Panc1 (cell line): ENCODE data around the gene NSMCE1. TPM values are rescaled to one million over a fixed set of nuclear protein-coding genes. Genes with fewer than 3 reads are reported as not detected.

Source experiments
- ATAC-seq: fragments of 200-7000 bp; cut with Tn5 transposase; 2 replicates; pipeline ENCODE4 v1.9.1; 2020; ENCODE audit warnings: mild to moderate bottlenecking, moderate library complexity
- BruUV-seq: library from RNA; stranded (reverse); fragments of 400-500 nt; replicated peaks from 2 replicates; lab custom pipeline; 2021; lab: Mats Ljungman, UMichigan
- CTCF ChIA-PET: fragments of 300-600 bp; sonication (Branson Sonifier 250); formaldehyde crosslinking; loops from one replicate; lab custom pipeline; 2022; ENCODE audit warnings: antibody characterized with exemption; lab: Charles Lee
- POLR2A ChIA-PET: fragments of 300-600 bp; sonication (Branson Sonifier 250); formaldehyde crosslinking; loops from one replicate; lab custom pipeline; 2022; ENCODE audit warnings: antibody characterized with exemption; lab: Charles Lee
- DNase-seq: peaks from one replicate; pipeline ENCODE4 v3.0.0-alpha.2; 2010; ENCODE audit warnings: low read depth, low spot score
- H3K27ac ChIP-seq: 2 replicates; pipeline ENCODE4 v1.5.1; 2011; ENCODE audit warnings: mild to moderate bottlenecking, low read length, inconsistent platforms
- H3K27me3 ChIP-seq: fragments of 200-500 bp; sonication (Bioruptor generic); 2 replicates; pipeline ENCODE4 v1.6.0; 2014; ENCODE audit warnings: low read length, inconsistent platforms; ENCODE audit not compliant: control insufficient read depth, insufficient read depth
- H3K36me3 ChIP-seq: fragments of 200-500 bp; sonication (Bioruptor generic); 2 replicates; pipeline ENCODE4 v1.5.1; 2014; ENCODE audit warnings: inconsistent platforms, mild to moderate bottlenecking, low read length, moderate library complexity; ENCODE audit not compliant: control insufficient read depth, insufficient read depth
- H3K4me1 ChIP-seq: 2 replicates; pipeline ENCODE4 v1.5.1; 2011; ENCODE audit warnings: inconsistent platforms, mild to moderate bottlenecking, low read length, moderate library complexity; ENCODE audit not compliant: control insufficient read depth, insufficient read depth
- H3K4me3 ChIP-seq, 2 experiments: 2 replicates each; pipeline ENCODE4 v1.5.1; 2011 to 2012; ENCODE audit warnings: low read depth in 2 of 2, low read length in 2 of 2, mild to moderate bottlenecking in 2 of 2, inconsistent platforms in 1 of 2, moderate library complexity in 1 of 2
- H3K9me3 ChIP-seq: fragments of 200-500 bp; sonication (Bioruptor generic); 2 replicates; pipeline ENCODE4 v1.5.1; 2014; ENCODE audit warnings: low read depth, mild to moderate bottlenecking, inconsistent platforms, low read length, moderate library complexity; ENCODE audit not compliant: control insufficient read depth, insufficient read depth
- CTCF ChIP-seq: fragments of 450-650 bp; IDR thresholded peaks from 2 replicates; pipeline ENCODE4 v1.5.1; 2017; ENCODE audit warnings: mild to moderate bottlenecking
- POLR2AphosphoS5 ChIP-seq: IDR thresholded peaks from 2 replicates; pipeline ENCODE4 v1.6.1; 2012; ENCODE audit warnings: mild to moderate bottlenecking, low read depth, low read length, moderate library complexity
- SIN3A ChIP-seq: IDR thresholded peaks from 2 replicates; pipeline ENCODE4 v1.6.1; 2012; ENCODE audit warnings: low read depth, mild to moderate bottlenecking, low read length, moderate library complexity, borderline replicate concordance; ENCODE audit not compliant: insufficient read depth
- TCF7L2 ChIP-seq: IDR thresholded peaks from 2 replicates; pipeline ENCODE4 v1.6.1; 2011; ENCODE audit warnings: mild to moderate bottlenecking, low read depth, low read length, inconsistent platforms
- in situ Hi-C: cut with HindIII; loops from 2 replicates; pipeline ENCODE4 v1.10.0; 2016; ENCODE audit warnings: low sequenced_read_pairs, low pct_unique_long_range_greater_than_20kb
- intact Hi-C: fragments of 100-400 bp; cut with micrococcal nuclease; formaldehyde crosslinking; loops from one replicate; pipeline ENCODE4 v1.10.0; 2022; ENCODE audit not compliant: unreplicated experiment
- total RNA-seq: library from RNA; stranded (reverse); gene quantifications from one replicate; pipeline ENCODE4 v1.2.1, GENCODE V29; 2021; ENCODE audit not compliant: unreplicated experiment
- TF ChIP-seq, protein P1 (sequence below), 2 experiments: IDR thresholded peaks; 2 replicates each; pipeline ENCODE4 v1.6.1; 2011 to 2012; ENCODE audit warnings: low read depth in 2 of 2, control low read depth in 1 of 2, low read length in 1 of 2, mild to moderate bottlenecking in 1 of 2, moderate library complexity in 1 of 2; ENCODE audit not compliant: insufficient read depth in 1 of 2

The NSMCE1 gene
- total RNA-seq, 1 experiment from 2014 or later, result 48.2 TPM

DNA sequence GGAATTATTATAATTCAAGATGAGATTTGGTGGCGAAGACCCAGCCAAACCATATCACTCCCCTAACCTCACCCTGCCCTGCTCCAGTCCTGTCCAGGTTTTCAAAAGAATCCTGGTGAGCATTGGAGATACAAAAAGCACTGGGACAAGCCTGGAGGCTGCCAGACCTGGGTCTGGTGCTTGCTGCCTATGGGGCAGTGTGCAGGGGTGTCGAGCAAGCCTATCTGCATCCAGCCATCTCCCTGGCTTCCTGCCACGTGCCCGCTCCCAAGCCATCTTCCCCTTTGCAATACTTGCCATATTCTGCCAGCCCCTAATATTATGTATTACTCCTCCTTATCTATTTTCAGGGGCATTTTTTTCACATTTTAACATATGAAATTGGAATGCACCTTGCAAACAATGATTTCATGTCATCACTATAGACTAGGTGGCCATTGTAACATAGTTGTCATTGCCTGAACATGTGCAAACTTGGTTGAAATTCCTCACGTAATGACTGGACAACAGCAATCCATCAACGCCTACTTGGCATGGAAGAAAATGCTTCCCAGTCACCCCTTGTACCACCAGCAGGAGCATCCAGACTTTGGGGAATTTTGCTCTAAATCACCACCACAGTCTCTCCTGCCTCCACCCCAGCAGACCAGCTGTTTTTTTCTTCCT is 73.4 kb downstream of the NSMCE1 start:
- CTCF ChIA-PET, result interaction anchor here (0.6 kb wide), 1 partner anchor 43 kb away, joined by 5 read pairs; no protein-coding TSS in a partner anchor
- no peaks in the 10 kb centered on the region for H3K4me1 ChIP-seq
- H3K9me3 ChIP-seq, result no peaks in the 10 kb centered on the region
- no peak overlapping the region for H3K4me3 ChIP-seq
- POLR2A ChIA-PET, result no interaction called here
- BruUV-seq, result no TSS peak
- intact Hi-C loops (no loop called here), in situ Hi-C loops (no loop called here)
- H3K27ac ChIP-seq, result no peak overlapping the region
- DNase-seq (no peak), ATAC-seq (no peak)
- no peaks in the 10 kb centered on the region for H3K27me3 ChIP-seq
- no peaks in the 10 kb centered on the region for H3K36me3 ChIP-seq
- TF ChIP-seq CTCF (no peak), POLR2AphosphoS5 (no peak), SIN3A (no peak), TCF7L2 (no peak)
- TF ChIP-seq, protein P1, sequence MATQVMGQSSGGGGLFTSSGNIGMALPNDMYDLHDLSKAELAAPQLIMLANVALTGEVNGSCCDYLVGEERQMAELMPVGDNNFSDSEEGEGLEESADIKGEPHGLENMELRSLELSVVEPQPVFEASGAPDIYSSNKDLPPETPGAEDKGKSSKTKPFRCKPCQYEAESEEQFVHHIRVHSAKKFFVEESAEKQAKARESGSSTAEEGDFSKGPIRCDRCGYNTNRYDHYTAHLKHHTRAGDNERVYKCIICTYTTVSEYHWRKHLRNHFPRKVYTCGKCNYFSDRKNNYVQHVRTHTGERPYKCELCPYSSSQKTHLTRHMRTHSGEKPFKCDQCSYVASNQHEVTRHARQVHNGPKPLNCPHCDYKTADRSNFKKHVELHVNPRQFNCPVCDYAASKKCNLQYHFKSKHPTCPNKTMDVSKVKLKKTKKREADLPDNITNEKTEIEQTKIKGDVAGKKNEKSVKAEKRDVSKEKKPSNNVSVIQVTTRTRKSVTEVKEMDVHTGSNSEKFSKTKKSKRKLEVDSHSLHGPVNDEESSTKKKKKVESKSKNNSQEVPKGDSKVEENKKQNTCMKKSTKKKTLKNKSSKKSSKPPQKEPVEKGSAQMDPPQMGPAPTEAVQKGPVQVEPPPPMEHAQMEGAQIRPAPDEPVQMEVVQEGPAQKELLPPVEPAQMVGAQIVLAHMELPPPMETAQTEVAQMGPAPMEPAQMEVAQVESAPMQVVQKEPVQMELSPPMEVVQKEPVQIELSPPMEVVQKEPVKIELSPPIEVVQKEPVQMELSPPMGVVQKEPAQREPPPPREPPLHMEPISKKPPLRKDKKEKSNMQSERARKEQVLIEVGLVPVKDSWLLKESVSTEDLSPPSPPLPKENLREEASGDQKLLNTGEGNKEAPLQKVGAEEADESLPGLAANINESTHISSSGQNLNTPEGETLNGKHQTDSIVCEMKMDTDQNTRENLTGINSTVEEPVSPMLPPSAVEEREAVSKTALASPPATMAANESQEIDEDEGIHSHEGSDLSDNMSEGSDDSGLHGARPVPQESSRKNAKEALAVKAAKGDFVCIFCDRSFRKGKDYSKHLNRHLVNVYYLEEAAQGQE (IDR thresholded peaks at IDR 0.05; ENCODE audit: insufficient read depth in 1 of 2, low read depth in 2 of 2, low read length in 1 of 2), result no peak

DNA sequence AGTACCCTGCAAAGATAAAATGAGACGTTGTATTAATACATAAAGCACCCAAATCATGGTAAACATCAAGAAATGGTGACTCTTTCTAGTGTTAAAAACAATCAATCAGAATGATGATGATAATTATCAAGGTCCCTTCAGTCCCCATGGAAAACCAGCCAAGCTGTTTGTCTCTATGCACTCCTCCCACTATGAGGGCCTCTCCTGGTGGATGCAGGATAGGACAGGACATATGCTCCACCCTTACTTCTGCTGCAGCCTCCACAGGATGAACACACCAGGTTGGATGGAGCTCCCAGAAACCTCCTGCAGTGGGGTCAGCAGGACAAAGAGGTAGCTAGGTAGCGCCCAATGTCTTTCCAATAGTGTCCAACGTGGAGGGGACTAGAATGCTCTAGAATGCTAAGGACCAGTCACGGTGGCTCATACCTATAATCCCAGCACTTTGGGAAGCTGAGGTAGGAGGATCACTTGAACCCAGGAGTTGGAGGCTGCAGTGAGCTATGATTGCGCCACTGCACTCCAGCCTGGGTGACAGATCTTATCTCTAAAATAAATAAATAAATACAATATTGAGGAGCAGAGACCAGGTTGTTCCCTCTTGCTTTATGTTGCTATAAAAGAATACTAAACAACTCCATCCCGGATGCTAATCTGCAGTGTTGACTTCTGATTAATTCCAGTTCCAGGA is 75.1 kb downstream of the NSMCE1 start:
- BruUV-seq, result no TSS peak
- Histone ChIP-seq H3K9me3 (no peaks in the 10 kb centered on the region), H3K36me3 (no peaks in the 10 kb centered on the region), H3K27ac (no peak overlapping the region), H3K4me1 (no peaks in the 10 kb centered on the region; the same call in 1 of the 2 replicates), H3K4me3 (no peak overlapping the region), H3K27me3 (no peaks in the 10 kb centered on the region)
- in situ Hi-C loops, result no loop called here
- ChIA-PET POLR2A (no interaction called here), CTCF (no interaction called here)
- intact Hi-C loops, result no loop called here
- no peak for DNase-seq
- no peak for ATAC-seq
- no peak for TF ChIP-seq SIN3A
- TF ChIP-seq, protein P1 (IDR thresholded peaks at IDR 0.05; ENCODE audit: insufficient read depth in 1 of 2, low read depth in 2 of 2, low read length in 1 of 2), result no peak
- TF ChIP-seq CTCF, result no peak
- TF ChIP-seq POLR2AphosphoS5, result no peak
- TF ChIP-seq TCF7L2, result no peak
